Measurements from ENCODE around the gene ATOSA.

Gene ATOSA

GRCh38 chr15:52642386-52643361, 36.5 kb downstream of the ATOSA start:
- TF ChIP-seq MAX (IDR thresholded peaks at IDR 0.05; ENCODE audit: low read depth, low read length) (no peak), CTCF (IDR thresholded peaks at IDR 0.05; ENCODE audit: low read depth, low read length) (no peak), MYC (IDR thresholded peaks at IDR 0.05; ENCODE audit: low read depth, low read length) (no peak), POLR2A (IDR thresholded peaks at IDR 0.05; ENCODE audit: extremely low read depth, insufficient read length) (no peak)
- no peak overlapping the region for H3K4me3 ChIP-seq (ENCODE audit: low read depth, low read length)
- DNase-seq (ENCODE audit: low read depth) = no peak

- no peak for TF ChIP-seq MAX (IDR thresholded peaks at IDR 0.05; ENCODE audit: low read depth, low read length)
- TF ChIP-seq CTCF (IDR thresholded peaks at IDR 0.05; ENCODE audit: low read depth, low read length) = no peak
- TF ChIP-seq MYC (IDR thresholded peaks at IDR 0.05; ENCODE audit: low read depth, low read length) = no peak
- no peak for TF ChIP-seq POLR2A (IDR thresholded peaks at IDR 0.05; ENCODE audit: extremely low read depth, insufficient read length)
- H3K4me3 ChIP-seq (ENCODE audit: low read depth, low read length) = no peak overlapping the region
- DNase-seq (ENCODE audit: low read depth) = no peak
These were observed 42.7 kb downstream of the ATOSA start for GRCh38 chr15:52636459-52636858.

GRCh38 chr15:52635908-52636307, 43.3 kb downstream of the ATOSA start:
- TF ChIP-seq POLR2A (IDR thresholded peaks at IDR 0.05; ENCODE audit: extremely low read depth, insufficient read length) = no peak
- TF ChIP-seq MAX (IDR thresholded peaks at IDR 0.05; ENCODE audit: low read depth, low read length) = no peak
- no peak for TF ChIP-seq MYC (IDR thresholded peaks at IDR 0.05; ENCODE audit: low read depth, low read length)
- no peak for TF ChIP-seq CTCF (IDR thresholded peaks at IDR 0.05; ENCODE audit: low read depth, low read length)

More at GRCh38 chr15:52635908-52636307, 43.3 kb downstream of the ATOSA start:
- no peak overlapping the region for H3K4me3 ChIP-seq (ENCODE audit: low read depth, low read length)
- no peak for DNase-seq (ENCODE audit: low read depth)
